Renal cortex interstitium (tissue), 11 donors: Measurements from ENCODE around the gene TBL1XR1. TPM values are rescaled to one million over a fixed set of nuclear protein-coding genes. Genes with fewer than 3 reads are reported as not detected.

Source experiments
- DNase-seq, 11 donors: peaks; one replicate each; pipeline ENCODE4 v3.0.0-alpha.2; 2013; ENCODE audit warnings: low read depth in 9 of 11, low spot score in 4 of 11; ENCODE audit errors: extremely low read depth in 1 of 11
- polyA plus RNA-seq, 3 donors: library from polyadenylated mRNA; unstranded; fragments of 120-200 nt; gene quantifications; one replicate each; pipeline ENCODE4 v1.2.1, GENCODE V29; 2013; ENCODE audit not compliant: insufficient read length in 3 of 3

TBL1XR1 gene
- polyA plus RNA-seq, 3 donors: 131 to 143 (median 139) TPM

- DNase-seq: peak in 1 of 11 donors; percentile 13
These were observed 63.1 kb downstream of the TBL1XR1 start for GRCh38 chr3:177133860-177134815.

GRCh38 chr3:177131927-177132636, 65.2 kb downstream of the TBL1XR1 start:
- DNase-seq: peak in 1 of 11 donors; percentile 13

- no peak for DNase-seq
These were observed 70.3 kb downstream of the TBL1XR1 start for GRCh38 chr3:177127008-177127407.

GRCh38 chr3:177126015-177126773, 71.1 kb downstream of the TBL1XR1 start:
- no peak for DNase-seq

- no peak for DNase-seq
These were observed 72.4 kb downstream of the TBL1XR1 start for GRCh38 chr3:177124882-177125281.

- DNase-seq: no peak
These were observed 73.5 kb downstream of the TBL1XR1 start for GRCh38 chr3:177123822-177124221.

GRCh38 chr3:177122183-177122856, 75.0 kb downstream of the TBL1XR1 start:
- no peak for DNase-seq

GRCh38 chr3:177119829-177120228, 77.5 kb downstream of the TBL1XR1 start:
- DNase-seq: no peak

GRCh38 chr3:177114253-177114652, 83.0 kb downstream of the TBL1XR1 start:
- DNase-seq: no peak

GRCh38 chr3:177111541-177111949, 85.7 kb downstream of the TBL1XR1 start:
- no peak for DNase-seq

- DNase-seq: no peak
These were observed 86.4 kb downstream of the TBL1XR1 start for GRCh38 chr3:177110895-177111294.

- no peak for DNase-seq
These were observed 86.9 kb downstream of the TBL1XR1 start for GRCh38 chr3:177110386-177110785.

GRCh38 chr3:177109688-177110330, 87.5 kb downstream of the TBL1XR1 start:
- no peak for DNase-seq

- no peak for DNase-seq
These were observed 88.6 kb downstream of the TBL1XR1 start for GRCh38 chr3:177108648-177109047.

GRCh38 chr3:177107461-177108239, 89.6 kb downstream of the TBL1XR1 start:
- no peak for DNase-seq

GRCh38 chr3:177106594-177106993, 90.7 kb downstream of the TBL1XR1 start:
- DNase-seq: no peak

- no peak for DNase-seq
These were observed 91.1 kb downstream of the TBL1XR1 start for GRCh38 chr3:177106184-177106583.

- no peak for DNase-seq
These were observed 91.7 kb downstream of the TBL1XR1 start for GRCh38 chr3:177105623-177106022.
